GM06990 (cell line): ENCODE results near the gene RPS8.
A peak's percentile ranks its signal among the peaks of the same experiment; 100 is the strongest.
"Not testable (repeated sequence)": the region's sequence is repeated elsewhere in the genome, so short reads cannot be mapped to it uniquely, and the experiment has no call there.

Experiments used
- DNase-seq: peaks from one replicate; pipeline ENCODE4 v3.0.0-alpha.2; 2011; ENCODE audit not compliant: insufficient read length; ENCODE audit errors: extremely low read depth
- H3K27me3 ChIP-seq: replicated peaks from 2 replicates; pipeline ENCODE4 v1.6.0; 2011; ENCODE audit warnings: low read length; ENCODE audit not compliant: control insufficient read depth, insufficient read depth
- H3K36me3 ChIP-seq: 2 replicates; pipeline ENCODE4 v1.5.1; 2011; ENCODE audit warnings: low read length; ENCODE audit not compliant: control insufficient read depth, insufficient read depth
- H3K4me3 ChIP-seq: replicated peaks from 2 replicates; pipeline ENCODE4 v1.5.1; 2011; ENCODE audit warnings: low read depth, mild to moderate bottlenecking, control low read depth, low read length
- CTCF ChIP-seq: IDR thresholded peaks from 2 replicates; pipeline ENCODE4 v1.5.1; 2011; ENCODE audit warnings: low read length, control low read depth, mild to moderate bottlenecking, inconsistent platforms; ENCODE audit not compliant: insufficient read depth, poor library complexity, severe bottlenecking

RPS8 gene

GRCh38 chr1:44808938-44809917, 33.9 kb downstream of the RPS8 start:
- Histone ChIP-seq H3K36me3 (peaks cover 14% of the 10 kb centered on the region), H3K27me3 (no peaks in the 10 kb centered on the region), H3K4me3 (no peak overlapping the region)
- peak; percentile 76 for DNase-seq
- TF ChIP-seq CTCF = no peak

- no peaks in the 10 kb centered on the region for H3K27me3 ChIP-seq
- H3K4me3 ChIP-seq = no peak overlapping the region
- TF ChIP-seq CTCF = no peak
- no peak for DNase-seq
- H3K36me3 ChIP-seq = peaks cover 9% of the 10 kb centered on the region
Measured at GRCh38 chr1:44810101-44810761, 34.9 kb downstream of the RPS8 start.

- H3K4me3 ChIP-seq, DNase-seq, H3K36me3 ChIP-seq, H3K27me3 ChIP-seq: not testable (repeated sequence)
Measured at GRCh38 chr1:44810762-44811105, 35.4 kb downstream of the RPS8 start.

DNA sequence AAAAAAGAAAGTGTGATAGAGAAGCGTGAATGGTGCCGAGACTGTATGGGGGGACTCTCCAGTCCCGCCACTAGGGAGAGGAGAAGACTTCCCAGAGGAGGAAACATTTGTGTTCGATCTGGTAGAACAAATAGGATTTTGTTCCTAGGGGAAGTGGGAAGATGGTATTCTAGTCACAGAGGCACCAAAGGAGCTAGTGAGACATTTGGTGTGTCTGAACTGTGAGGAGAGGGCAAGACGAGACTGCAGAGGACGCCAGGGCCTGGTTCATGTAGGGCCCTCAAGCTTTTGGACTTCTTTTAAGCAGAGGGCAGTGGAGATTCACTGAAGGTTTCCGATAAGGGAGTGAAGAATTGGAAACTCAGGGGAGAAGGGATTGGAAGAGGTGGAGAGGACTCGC, 35.9 kb downstream of the RPS8 start:
- TF ChIP-seq CTCF = no peak
- DNase-seq = no peak
- peaks cover 7% of the 10 kb centered on the region for H3K36me3 ChIP-seq
- no peaks in the 10 kb centered on the region for H3K27me3 ChIP-seq
- H3K4me3 ChIP-seq = no peak overlapping the region

DNA sequence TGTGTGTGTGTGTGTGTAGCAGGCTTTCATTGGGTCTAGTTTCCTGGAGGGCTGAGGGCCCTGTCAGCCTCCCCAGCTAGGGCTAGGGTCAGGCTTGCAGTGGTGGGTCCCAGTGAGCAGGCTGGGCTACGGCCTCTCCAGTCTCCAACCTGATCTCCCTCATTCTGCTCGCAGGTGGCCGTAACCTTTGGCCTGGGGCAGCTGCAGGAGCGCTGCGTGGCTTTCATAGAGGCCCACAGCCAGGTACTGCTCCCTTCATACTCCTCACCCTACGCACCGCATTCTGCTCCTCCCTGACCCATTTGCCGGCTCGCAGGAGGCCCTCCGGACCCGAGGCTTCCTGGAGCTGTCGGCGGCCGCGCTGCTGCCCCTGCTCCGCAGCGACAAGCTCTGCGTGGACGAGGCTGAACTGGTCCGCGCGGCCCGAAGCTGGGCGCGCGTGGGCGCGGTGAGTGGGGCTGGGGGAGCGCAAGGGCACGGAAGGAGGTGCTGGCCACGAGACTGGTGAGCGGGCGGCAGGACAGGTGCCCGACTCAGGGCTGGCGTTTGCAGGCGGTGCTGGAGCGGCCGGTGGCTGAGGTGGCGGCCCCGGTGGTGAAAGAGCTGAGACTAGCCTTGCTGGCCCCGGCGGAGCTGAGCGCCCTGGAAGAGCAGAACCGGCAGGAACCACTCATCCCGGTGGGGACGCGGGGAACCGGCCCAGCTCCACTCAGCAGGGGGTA, 37.6 kb downstream of the RPS8 start:
- Histone ChIP-seq H3K4me3 (no peak overlapping the region; the same call in 1 of the 2 replicates), H3K36me3 (no peaks in the 10 kb centered on the region), H3K27me3 (no peaks in the 10 kb centered on the region)
- DNase-seq = no peak
- no peak for TF ChIP-seq CTCF

- H3K27me3 ChIP-seq, H3K36me3 ChIP-seq, DNase-seq, H3K4me3 ChIP-seq: not testable (repeated sequence)
Measured at GRCh38 chr1:44815926-44816325, 40.6 kb downstream of the RPS8 start.
